IPS-18c (cell line): ENCODE data around the gene CCDC197.

ENCODE experiments used
- H3K4me3 ChIP-seq: 2 replicates; pipeline ENCODE4 v1.7.0; 2013; ENCODE audit warnings: low read depth, mild to moderate bottlenecking, low read length, moderate library complexity; ENCODE audit not compliant: insufficient read depth
- H3K9me3 ChIP-seq: one replicate; pipeline ENCODE4 v1.6.1; 2013; ENCODE audit warnings: mild to moderate bottlenecking, low read length, moderate library complexity; ENCODE audit not compliant: control insufficient read depth, insufficient read depth

CCDC197 gene

DNA sequence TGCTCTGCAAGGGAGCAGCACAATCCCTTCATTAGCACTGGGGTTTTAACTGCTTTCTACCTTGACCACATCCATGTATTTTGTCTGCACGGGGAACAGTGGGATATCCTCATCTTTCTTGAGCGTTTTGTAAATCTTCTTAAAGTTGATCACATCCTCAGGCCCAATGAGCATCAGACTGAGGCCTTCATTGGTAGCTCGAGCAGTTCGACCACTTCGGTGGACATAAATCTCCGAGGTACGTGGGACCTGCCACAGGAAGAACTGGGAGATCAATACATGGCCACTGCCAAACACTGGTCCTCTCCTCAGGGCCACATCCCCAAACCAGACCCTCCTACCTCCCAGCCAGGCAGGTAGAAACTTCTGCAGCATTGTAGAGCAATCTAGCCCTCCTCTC is 57.8 kb downstream of the CCDC197 start:
- Histone ChIP-seq H3K4me3 (no peak overlapping the region), H3K9me3 (no peaks in the 10 kb centered on the region)

DNA sequence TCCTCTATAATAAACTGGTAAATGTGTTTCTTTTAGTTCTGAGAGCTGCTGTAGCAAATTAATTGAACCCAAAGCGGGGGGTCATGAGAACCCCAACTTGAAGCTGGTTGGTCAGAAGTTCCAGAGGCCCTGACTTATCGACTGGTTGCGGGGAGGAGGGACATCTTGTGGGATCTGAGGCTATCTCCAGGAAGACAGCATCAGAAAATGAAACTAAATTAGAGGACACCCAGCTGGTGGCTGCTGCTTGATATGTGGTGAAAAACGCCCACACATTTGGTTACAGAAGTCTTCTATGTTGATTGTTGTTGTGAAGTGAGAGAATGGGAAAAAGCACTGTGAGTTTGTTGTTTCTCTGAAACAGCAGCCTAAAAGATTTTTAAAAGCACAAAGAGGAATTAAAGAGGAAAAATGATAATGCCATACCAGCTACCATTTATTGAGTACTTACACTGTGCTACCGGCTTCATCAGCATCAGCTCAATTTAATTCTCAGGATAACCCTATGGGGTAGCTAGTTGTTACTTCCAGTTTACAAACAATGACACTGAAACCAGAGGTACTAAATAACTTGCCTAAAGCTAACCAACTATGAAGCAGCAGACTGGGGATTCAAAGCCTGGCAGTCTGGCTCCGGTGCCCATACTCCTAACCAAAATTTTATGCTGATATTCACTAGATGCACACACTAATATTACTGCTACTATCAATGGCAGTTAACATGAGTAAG is 59.6 kb downstream of the CCDC197 start:
- no peak overlapping the region for H3K4me3 ChIP-seq
- no peaks in the 10 kb centered on the region for H3K9me3 ChIP-seq

DNA sequence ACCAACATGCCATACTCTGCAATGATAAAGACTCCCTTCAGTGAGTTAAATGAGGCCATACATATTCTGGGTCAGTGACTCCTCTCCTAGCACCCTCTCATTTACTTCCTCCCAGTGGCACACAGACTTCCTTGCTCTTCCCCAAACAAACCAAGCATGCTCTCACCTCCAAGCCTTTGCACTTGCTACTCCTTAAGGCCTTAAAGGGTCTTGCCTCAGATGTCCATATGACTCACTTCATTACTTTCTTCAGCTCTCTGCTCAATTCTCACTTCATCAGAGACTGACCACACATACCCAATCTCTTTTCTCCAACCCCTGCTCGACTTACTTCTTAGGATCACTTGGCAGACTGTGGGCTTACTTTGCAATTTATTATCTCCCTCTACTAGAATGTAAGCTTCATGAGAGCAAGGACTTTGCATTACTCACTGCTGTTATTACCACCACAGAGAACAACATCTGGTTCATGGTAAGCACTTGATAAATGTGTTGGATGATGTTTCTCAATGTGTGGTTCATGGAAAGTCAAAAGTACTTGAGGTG is 61.1 kb downstream of the CCDC197 start:
- Histone ChIP-seq H3K4me3 (no peak overlapping the region), H3K9me3 (no peaks in the 10 kb centered on the region)
